GM15510 (cell line): ENCODE data around the gene LYVE1.
A peak's percentile ranks its signal among the peaks of the same experiment; 100 is the strongest.

ENCODE experiments used
- POLR2A ChIP-seq: IDR thresholded peaks from 3 replicates; pipeline ENCODE4 v1.6.1; 2011; ENCODE audit warnings: borderline replicate concordance; ENCODE audit not compliant: insufficient read length; ENCODE audit errors: extremely low read depth

LYVE1 gene

GRCh38 chr11:10551290-10551592 lies 17.2 kb downstream of the LYVE1 start:
- TF ChIP-seq POLR2A = no peak

DNA sequence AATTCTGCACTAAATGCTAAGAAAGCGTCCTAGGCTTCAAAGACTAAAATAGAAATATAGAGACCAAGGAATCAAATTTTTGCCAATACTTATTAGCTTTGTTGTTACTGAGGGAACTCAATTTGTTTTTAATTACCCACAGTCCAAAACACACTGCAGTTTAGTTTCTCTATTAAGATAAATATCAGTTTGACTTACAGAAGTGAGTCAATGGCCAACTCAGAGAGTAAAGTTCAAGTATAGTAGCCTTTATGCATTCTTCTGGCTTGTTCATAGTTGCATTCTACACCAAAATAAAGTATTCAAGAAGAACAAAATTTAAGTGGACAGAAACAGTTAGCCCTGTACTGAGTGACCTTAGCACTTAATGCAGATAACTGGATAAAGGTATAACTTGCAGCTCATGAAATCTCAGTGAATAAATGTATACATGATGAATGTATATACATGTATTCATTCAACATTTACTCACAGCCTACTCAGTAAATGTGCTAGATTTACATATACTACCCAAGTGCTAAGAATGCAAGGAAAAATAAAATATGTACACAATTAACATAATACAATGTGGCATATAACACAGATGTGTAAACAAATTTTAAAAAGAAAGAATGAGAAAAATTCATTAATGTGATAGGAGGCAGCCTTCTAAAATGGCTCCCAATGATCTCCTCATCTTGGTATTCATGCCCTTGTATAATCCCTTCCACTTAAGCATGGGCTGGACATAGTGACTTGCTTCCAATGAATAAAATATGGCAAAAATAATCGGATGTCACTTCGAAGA lies 17.8 kb downstream of the LYVE1 start:
- TF ChIP-seq POLR2A = no peak

DNA sequence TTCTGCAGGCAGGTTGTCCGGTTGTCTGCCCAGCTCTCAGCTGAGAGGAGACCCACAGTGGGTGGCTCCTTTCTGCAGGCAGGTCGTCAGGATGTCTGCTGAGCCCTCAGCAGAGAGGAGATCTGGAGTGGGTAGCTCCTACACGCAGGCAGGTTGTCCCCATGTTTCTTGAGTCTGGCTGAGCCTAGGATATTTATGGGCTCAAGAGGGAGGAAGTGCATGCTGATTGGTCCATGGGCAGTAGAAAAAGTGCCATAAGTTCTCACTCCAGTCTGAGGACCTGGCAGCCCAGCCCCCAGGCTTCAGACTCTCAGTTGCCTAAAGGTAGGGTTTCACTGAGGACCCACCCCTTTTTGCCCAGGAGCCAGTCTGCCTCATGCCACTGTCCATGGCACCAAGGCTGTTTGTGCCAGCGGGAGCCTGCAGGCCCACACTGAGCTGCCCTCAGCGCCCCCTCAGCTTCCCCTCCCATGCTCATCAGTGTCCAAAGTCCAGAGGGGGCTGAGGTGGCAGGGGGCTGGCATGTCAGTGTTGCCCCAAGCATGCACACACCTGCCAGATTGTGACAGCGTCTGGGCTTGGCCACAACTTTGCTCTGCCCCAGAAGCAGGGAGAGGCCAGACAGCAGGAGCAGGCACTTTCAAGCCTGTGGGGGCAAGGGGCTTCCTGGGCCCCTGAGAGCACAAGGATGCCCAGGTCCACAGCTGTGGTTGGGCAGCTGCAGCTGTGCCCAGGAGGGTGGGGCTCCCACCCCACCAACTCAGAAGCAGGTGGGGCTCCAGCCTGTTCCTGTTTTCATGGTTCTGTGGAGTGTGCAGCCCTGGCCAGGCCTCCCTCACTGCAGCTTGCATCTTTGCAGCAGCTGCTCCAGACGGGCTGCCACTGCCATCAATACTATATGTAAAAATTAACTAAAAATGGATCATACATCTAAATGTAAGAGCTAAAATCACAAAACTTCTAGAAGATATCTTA lies 23.7 kb downstream of the LYVE1 start:
- no peak for TF ChIP-seq POLR2A

DNA sequence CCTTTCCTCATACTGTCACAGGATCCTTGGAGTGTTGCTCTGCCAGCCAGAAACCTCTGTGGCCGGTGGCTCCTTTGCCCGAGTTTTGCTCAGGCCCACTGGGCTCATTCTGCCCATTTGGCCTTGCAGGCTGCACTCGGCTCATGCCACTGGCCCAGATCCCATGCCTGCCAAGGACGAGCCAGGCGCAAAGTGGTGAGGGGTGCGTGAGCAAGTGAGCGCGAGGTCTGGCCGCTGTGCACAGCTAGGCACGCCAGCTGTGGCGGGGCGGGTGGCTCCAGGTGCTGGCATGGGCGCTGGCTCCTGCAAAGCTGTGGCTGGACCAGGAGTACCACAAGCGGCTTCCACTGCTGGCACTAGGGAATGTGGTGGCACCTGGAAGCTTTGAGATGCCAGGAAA lies 24.7 kb downstream of the LYVE1 start:
- no peak for TF ChIP-seq POLR2A

DNA sequence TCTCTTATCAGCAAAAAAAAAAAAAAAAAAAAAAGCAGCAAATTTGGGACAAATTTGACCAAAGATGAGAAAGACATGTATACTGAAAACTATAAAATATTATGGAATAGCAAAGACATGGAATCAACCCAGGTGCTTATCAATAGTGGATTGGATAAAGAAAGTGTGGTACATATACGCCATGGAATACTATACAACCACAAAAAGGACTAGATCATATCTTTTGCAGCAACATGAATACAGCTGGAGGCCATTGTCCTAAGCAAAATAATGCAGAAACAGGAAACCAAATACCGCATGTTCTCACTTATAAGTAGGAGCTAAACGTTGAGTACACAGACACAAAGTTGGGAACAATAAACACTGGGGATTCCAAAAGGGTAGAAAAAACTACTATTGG lies 25.7 kb downstream of the LYVE1 start:
- TF ChIP-seq POLR2A = no peak

- TF ChIP-seq POLR2A = no peak
Measured at GRCh38 chr11:10541561-10541930, 26.9 kb downstream of the LYVE1 start.

GRCh38 chr11:10540915-10541560 lies 27.4 kb downstream of the LYVE1 start, which contains the start of gene RNF141:
Gene RNF141 (minus strand): TSS chr11:10541187. CDS start chr11:10534158, 7,029 bp downstream.
- peak; percentile 93 for TF ChIP-seq POLR2A

- TF ChIP-seq POLR2A = no peak
Measured at GRCh38 chr11:10540546-10540914, 27.9 kb downstream of the LYVE1 start.

DNA sequence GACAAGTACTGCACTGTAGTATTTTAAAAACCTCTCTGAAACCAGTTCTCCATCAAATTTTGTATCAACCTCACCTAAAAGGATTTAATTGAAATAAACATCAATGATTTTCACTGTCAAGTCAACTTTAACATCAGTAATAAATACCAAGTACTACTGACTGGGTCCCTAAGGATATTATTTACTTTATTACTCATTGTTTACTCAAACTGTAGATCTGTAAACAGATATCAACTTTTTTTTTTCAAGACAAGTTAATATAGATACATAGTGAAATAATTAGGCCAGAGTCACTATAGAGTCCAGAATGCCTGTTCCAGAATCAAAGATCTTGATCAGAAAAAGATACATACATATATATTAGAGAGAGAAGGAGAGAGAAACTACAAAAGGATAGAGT lies 29.1 kb downstream of the LYVE1 start:
- TF ChIP-seq POLR2A = no peak

DNA sequence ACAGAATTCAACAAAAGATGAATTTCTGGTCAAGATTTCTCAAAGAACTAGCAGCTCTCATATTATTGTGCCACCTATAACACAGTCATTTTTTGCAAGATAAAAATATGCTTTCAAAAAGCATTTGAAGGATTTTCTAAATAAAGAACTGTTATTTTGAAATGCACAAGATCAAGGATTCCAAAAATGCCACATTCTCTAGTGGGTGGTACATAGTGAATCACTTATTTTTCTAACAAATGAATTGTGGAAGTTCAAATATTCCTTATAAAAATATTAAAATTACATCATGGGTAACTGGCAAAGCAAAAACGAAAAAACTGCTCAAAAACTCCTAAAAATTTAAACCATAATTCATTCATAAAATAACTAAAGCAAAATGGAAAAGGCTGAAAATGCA lies 29.5 kb downstream of the LYVE1 start:
- TF ChIP-seq POLR2A = no peak

- no peak for TF ChIP-seq POLR2A
Measured at GRCh38 chr11:10537600-10537999, 30.9 kb downstream of the LYVE1 start.

DNA sequence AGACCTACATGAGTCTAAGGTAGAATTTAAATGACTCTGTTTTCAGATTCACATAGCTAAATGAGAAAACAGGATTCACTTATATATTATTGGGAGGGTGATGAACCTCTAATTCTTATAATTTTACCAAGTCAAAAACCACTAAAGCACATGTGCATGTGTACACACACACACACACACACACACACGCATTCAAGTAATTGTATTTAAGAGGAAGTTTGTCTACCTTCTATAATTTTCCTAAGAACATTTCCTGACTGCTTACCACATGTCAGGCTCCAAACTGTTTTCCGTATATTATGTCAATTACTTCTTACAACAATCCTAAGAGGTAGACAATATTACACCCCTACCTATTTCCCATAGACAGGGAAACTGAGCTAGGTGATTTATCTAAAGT lies 34.1 kb downstream of the LYVE1 start:
- TF ChIP-seq POLR2A = no peak

DNA sequence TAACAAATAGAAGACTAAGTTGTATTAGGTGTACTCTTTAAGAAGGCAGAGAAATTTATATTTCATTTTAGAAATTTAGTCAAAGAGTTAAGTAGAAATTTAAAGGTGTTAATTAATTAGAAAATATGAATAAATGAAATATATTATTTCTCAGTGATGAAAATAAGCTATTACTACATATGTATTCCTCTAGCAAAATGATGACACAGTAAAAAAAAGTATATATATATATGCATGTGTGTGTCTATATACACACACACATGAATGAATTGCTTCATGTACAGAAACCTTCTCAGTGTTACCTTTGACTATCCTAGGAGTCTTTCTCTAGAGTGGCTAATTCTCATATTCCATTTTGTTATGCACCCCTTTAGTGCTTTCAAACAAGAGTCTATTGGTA lies 35.1 kb downstream of the LYVE1 start:
- no peak for TF ChIP-seq POLR2A

- TF ChIP-seq POLR2A = no peak
Measured at GRCh38 chr11:10532526-10532925, 35.9 kb downstream of the LYVE1 start.

DNA sequence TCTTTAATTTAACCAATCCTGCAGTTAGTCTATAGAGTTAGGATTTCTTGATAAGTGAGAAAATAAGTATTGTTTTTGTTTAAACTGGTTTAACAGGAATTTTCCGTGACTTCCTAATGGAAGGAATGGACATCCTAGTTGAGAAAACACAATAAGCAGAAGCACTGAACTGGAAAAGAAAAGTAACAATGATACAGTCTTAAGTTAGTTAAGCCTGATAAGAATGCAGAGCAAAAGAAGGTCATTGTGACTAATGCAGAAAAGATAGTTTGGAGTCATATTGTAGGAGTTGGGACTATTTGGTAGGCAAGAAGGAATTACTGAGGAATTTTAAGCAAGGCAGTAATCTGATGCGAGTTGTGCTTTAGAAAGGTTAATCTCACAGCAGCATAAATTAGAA lies 39.2 kb downstream of the LYVE1 start:
- no peak for TF ChIP-seq POLR2A
